ENCODE results near the gene SEC61A2. TPM values are rescaled to one million over a fixed set of nuclear protein-coding genes. Genes with fewer than 3 reads are reported as not detected.

Gene SEC61A2
- total and polyA plus RNA-seq, 2 donors (not counting 1 experiment from before 2014, with no cell fraction given) = 10.7 to 20.2 TPM

- no peaks in the 10 kb centered on the region for H4K20me1 ChIP-seq (ENCODE audit: control insufficient read depth, insufficient read depth, low read length, poor library complexity, severe bottlenecking)
- no peaks in the 10 kb centered on the region for H3K4me1 ChIP-seq (ENCODE audit: control insufficient read depth in 2 of 2, insufficient read depth in 2 of 2, low read length in 2 of 2)
- H3K27me3 ChIP-seq (replicated peaks in 1 of 4; ENCODE audit: control extremely low read depth in 1 of 4, control insufficient read depth in 3 of 4, insufficient read depth in 4 of 4, low read length in 3 of 4) = no peaks in the 10 kb centered on the region
- WGBS (ENCODE audit: insufficient coverage) = 66% methylated on average over 5 of the region's 13 CpGs
- ChIA-PET CTCF (interaction anchor here (0.6 to 0.7 kb wide), 2 partner anchors 14 to 33 kb away, joined by 3 to 5 read pairs; no protein-coding TSS in a partner anchor), POLR2A (no interaction called here)
- DNase-seq (no peak), ATAC-seq (ENCODE audit: low read depth) (peak; percentile 67)
- Mint-ChIP-seq H3K27me3 (no peaks in the 10 kb centered on the region), H3K27ac (peak overlapping the region; percentile 10), H3K4me1 (peaks cover 5% of the 10 kb centered on the region), H3K9me3 (ENCODE audit: insufficient read depth) (no peaks in the 10 kb centered on the region), H3K4me3 (no peak overlapping the region)
- TF ChIP-seq CTCF (IDR thresholded peaks at IDR 0.05) = no peak
- no peak for TF ChIP-seq EZH2 (IDR thresholded peaks at IDR 0.05; ENCODE audit: borderline replicate concordance, insufficient read depth, low read depth, low read length, poor library complexity, severe bottlenecking)
- no peak overlapping the region for H3K9ac ChIP-seq (ENCODE audit: low read length)
- H3K79me2 ChIP-seq (ENCODE audit: control insufficient read depth, insufficient read depth, low read length) = peaks cover under 1% of the 10 kb centered on the region
- H3K36me3 ChIP-seq (replicated peaks in 1 of 2; ENCODE audit: control extremely low read depth in 1 of 2, control insufficient read depth in 1 of 2, extremely low read depth in 1 of 2, insufficient read depth in 2 of 2, low read length in 1 of 2) = peaks cover 6 to 47% of the 10 kb centered on the region in 2 experiments
- no peak overlapping the region for H3K4me3 ChIP-seq (ENCODE audit: control extremely low read depth in 1 of 5, extremely low read depth in 1 of 5, insufficient read depth in 1 of 5, low read depth in 2 of 5, low read length in 4 of 5)
- H2AFZ ChIP-seq (ENCODE audit: insufficient read depth, low read depth, low read length, poor library complexity, severe bottlenecking) = no peak overlapping the region
- no peak overlapping the region for H3K27ac ChIP-seq (ENCODE audit: low read length in 2 of 2)
- no peak overlapping the region for H3K4me2 ChIP-seq (replicated peaks; ENCODE audit: low read depth, low read length, poor library complexity, severe bottlenecking)
- intact Hi-C loops (cut with micrococcal nuclease) = no loop called here
- no peaks in the 10 kb centered on the region for H3K9me3 ChIP-seq (ENCODE audit: control extremely low read depth in 1 of 3, control insufficient read depth in 2 of 3, insufficient read depth in 1 of 3, low read length in 2 of 3)
Observed at GRCh38 chr10:12181065-12181775, 51.7 kb downstream of the SEC61A2 start.

- no peak for TF ChIP-seq CTCF (IDR thresholded peaks at IDR 0.05)
- no peak for TF ChIP-seq EZH2 (IDR thresholded peaks at IDR 0.05; ENCODE audit: borderline replicate concordance, insufficient read depth, low read depth, low read length, poor library complexity, severe bottlenecking)
- Histone ChIP-seq H3K36me3 (replicated peaks in 1 of 2; ENCODE audit: control extremely low read depth in 1 of 2, control insufficient read depth in 1 of 2, extremely low read depth in 1 of 2, insufficient read depth in 2 of 2, low read length in 1 of 2) (peaks cover 6 to 40% of the 10 kb centered on the region in 2 experiments), H3K4me3 (ENCODE audit: control extremely low read depth in 1 of 5, extremely low read depth in 1 of 5, insufficient read depth in 1 of 5, low read depth in 2 of 5, low read length in 4 of 5) (no peak overlapping the region), H3K79me2 (ENCODE audit: control insufficient read depth, insufficient read depth, low read length) (peaks cover 25% of the 10 kb centered on the region), H3K4me1 (ENCODE audit: control insufficient read depth in 2 of 2, insufficient read depth in 2 of 2, low read length in 2 of 2) (no peaks in the 10 kb centered on the region), H3K4me2 (replicated peaks; ENCODE audit: low read depth, low read length, poor library complexity, severe bottlenecking) (no peak overlapping the region), H3K9ac (ENCODE audit: low read length) (no peak overlapping the region), H3K27ac (ENCODE audit: low read length in 2 of 2) (no peak overlapping the region), H2AFZ (ENCODE audit: insufficient read depth, low read depth, low read length, poor library complexity, severe bottlenecking) (no peak overlapping the region), H3K27me3 (replicated peaks in 1 of 4; ENCODE audit: control extremely low read depth in 1 of 4, control insufficient read depth in 3 of 4, insufficient read depth in 4 of 4, low read length in 3 of 4) (no peaks in the 10 kb centered on the region), H3K9me3 (ENCODE audit: control extremely low read depth in 1 of 3, control insufficient read depth in 2 of 3, insufficient read depth in 1 of 3, low read length in 2 of 3) (no peaks in the 10 kb centered on the region), H4K20me1 (ENCODE audit: control insufficient read depth, insufficient read depth, low read length, poor library complexity, severe bottlenecking) (peaks cover 7% of the 10 kb centered on the region)
- Mint-ChIP-seq H3K27me3 (no peaks in the 10 kb centered on the region), H3K4me1 (peaks cover 8% of the 10 kb centered on the region), H3K4me3 (no peak overlapping the region), H3K27ac (no peak overlapping the region), H3K9me3 (ENCODE audit: insufficient read depth) (no peaks in the 10 kb centered on the region)
- no peak for ATAC-seq (ENCODE audit: low read depth)
- CTCF ChIA-PET = no interaction called here
- no peak for DNase-seq
- POLR2A ChIA-PET = interaction anchor here (0.6 kb wide), 1 partner anchor 59 kb away, joined by 5 read pairs; no protein-coding TSS in a partner anchor
- intact Hi-C loops (cut with micrococcal nuclease) = no loop called here
- WGBS (ENCODE audit: insufficient coverage) = 96% methylated on average over 4 of the region's 7 CpGs
Observed at GRCh38 chr10:12184165-12184564, 54.7 kb downstream of the SEC61A2 start.

All from B cell (primary cell).